ENCODE measurements around the gene TLCD2.
"Not testable (repeated sequence)": the region's sequence is repeated elsewhere in the genome, so short reads cannot be mapped to it uniquely, and the experiment has no call there.

TLCD2 gene

GRCh38 chr17:1676401-1676800 is 33.8 kb downstream of the TLCD2 start:
- DNase-seq = no peak
- TF ChIP-seq CTCF (IDR thresholded peaks at IDR 0.05) = no peak
- H3K36me3 Mint-ChIP-seq (ENCODE audit: low read depth) = peaks cover 91% of the 10 kb centered on the region
- no peaks in the 10 kb centered on the region for H3K9me3 Mint-ChIP-seq
- no peaks in the 10 kb centered on the region for H3K27me3 Mint-ChIP-seq (ENCODE audit: low read depth, poor library complexity)
- H3K4me1 Mint-ChIP-seq = no peaks in the 10 kb centered on the region
- H3K27ac Mint-ChIP-seq = peak overlapping the region; percentile 51
- no peak overlapping the region for H3K4me3 Mint-ChIP-seq

- DNase-seq = no peak
- no peak overlapping the region for H3K27ac Mint-ChIP-seq
Measured at GRCh38 chr17:1673041-1673785, 37.0 kb downstream of the TLCD2 start.

GRCh38 chr17:1663934-1664333 is 46.2 kb downstream of the TLCD2 start:
- H3K4me3 Mint-ChIP-seq; H3K27ac Mint-ChIP-seq; H3K27me3 Mint-ChIP-seq (ENCODE audit: low read depth, poor library complexity); H3K4me1 Mint-ChIP-seq; H3K9me3 Mint-ChIP-seq; DNase-seq: not testable (repeated sequence)
- peaks cover 92% of the 10 kb centered on the region for H3K36me3 Mint-ChIP-seq (ENCODE audit: low read depth)

More at GRCh38 chr17:1673041-1673785, 37.0 kb downstream of the TLCD2 start:
- Mint-ChIP-seq H3K27me3 (ENCODE audit: low read depth, poor library complexity) (peaks cover 4% of the 10 kb centered on the region), H3K36me3 (ENCODE audit: low read depth) (peaks cover 91% of the 10 kb centered on the region), H3K4me1 (no peaks in the 10 kb centered on the region), H3K4me3 (no peak overlapping the region), H3K9me3 (no peaks in the 10 kb centered on the region)
- no peak for TF ChIP-seq CTCF (IDR thresholded peaks at IDR 0.05)

GRCh38 chr17:1661045-1661444 is 49.1 kb downstream of the TLCD2 start:
- TF ChIP-seq CTCF (IDR thresholded peaks at IDR 0.05) = no peak
- Mint-ChIP-seq H3K27ac (no peak overlapping the region), H3K9me3 (no peaks in the 10 kb centered on the region), H3K4me1 (no peaks in the 10 kb centered on the region), H3K36me3 (ENCODE audit: low read depth) (peaks cover 93% of the 10 kb centered on the region), H3K4me3 (no peak overlapping the region), H3K27me3 (ENCODE audit: low read depth, poor library complexity) (peaks cover 3% of the 10 kb centered on the region)
- DNase-seq = no peak

- Mint-ChIP-seq H3K27me3 (ENCODE audit: low read depth, poor library complexity) (peaks cover 3% of the 10 kb centered on the region), H3K4me3 (no peak overlapping the region), H3K4me1 (no peaks in the 10 kb centered on the region), H3K9me3 (no peaks in the 10 kb centered on the region), H3K27ac (no peak overlapping the region), H3K36me3 (ENCODE audit: low read depth) (peaks cover 86% of the 10 kb centered on the region)
- no peak for DNase-seq
- no peak for TF ChIP-seq CTCF (IDR thresholded peaks at IDR 0.05)
Measured at GRCh38 chr17:1658100-1658499, 52.1 kb downstream of the TLCD2 start.

- Mint-ChIP-seq H3K27ac (no peak overlapping the region), H3K27me3 (ENCODE audit: low read depth, poor library complexity) (no peaks in the 10 kb centered on the region), H3K4me1 (no peaks in the 10 kb centered on the region), H3K9me3 (no peaks in the 10 kb centered on the region), H3K36me3 (ENCODE audit: low read depth) (peaks cover 64% of the 10 kb centered on the region), H3K4me3 (no peak overlapping the region)
- DNase-seq = no peak
- no peak for TF ChIP-seq CTCF (IDR thresholded peaks at IDR 0.05)
Measured at GRCh38 chr17:1653735-1654134, 56.4 kb downstream of the TLCD2 start.

GRCh38 chr17:1652794-1653193 is 57.4 kb downstream of the TLCD2 start:
- peaks cover 55% of the 10 kb centered on the region for H3K36me3 Mint-ChIP-seq (ENCODE audit: low read depth)
- H3K27me3 Mint-ChIP-seq (ENCODE audit: low read depth, poor library complexity); H3K4me1 Mint-ChIP-seq; H3K9me3 Mint-ChIP-seq; H3K4me3 Mint-ChIP-seq; DNase-seq; H3K27ac Mint-ChIP-seq: not testable (repeated sequence)
